Activated CD4-positive, alpha-beta memory T cell treated with anti-CD3 and anti-CD28 coated beads for 36 hours (primary cell): ENCODE measurements around the gene MCRS1. TPM values are rescaled to one million over a fixed set of nuclear protein-coding genes. Genes with fewer than 3 reads are reported as not detected.

ENCODE experiments used
- CTCF ChIA-PET: fragments of 350-600 bp; sonication (Branson Sonifier 250); formaldehyde crosslinking; loops from one replicate; lab custom pipeline; 2021; ENCODE audit warnings: antibody characterized with exemption, inconsistent platforms; lab: Charles Lee
- POLR2A ChIA-PET: fragments of 350-600 bp; sonication (Branson Sonifier 250); formaldehyde crosslinking; loops from one replicate; lab custom pipeline; 2021; ENCODE audit warnings: antibody characterized with exemption; lab: Charles Lee
- DNase-seq: peaks from one replicate; pipeline ENCODE4 v3.0.0-alpha.2; 2020
- H3K27ac Mint-ChIP-seq: one replicate; pipeline ENCODE4 v1.8.0; 2021; ENCODE audit warnings: mixed read lengths
- H3K27me3 Mint-ChIP-seq: one replicate; pipeline ENCODE4 v1.8.0; 2021; ENCODE audit warnings: mixed read lengths
- H3K36me3 Mint-ChIP-seq: one replicate; pipeline ENCODE4 v1.8.0; 2021; ENCODE audit warnings: mixed read lengths
- H3K4me1 Mint-ChIP-seq: one replicate; pipeline ENCODE4 v1.8.0; 2021; ENCODE audit warnings: low read depth, mixed read lengths
- H3K4me3 Mint-ChIP-seq: one replicate; pipeline ENCODE4 v1.8.0; 2021; ENCODE audit warnings: mild to moderate bottlenecking, mixed read lengths
- H3K9me3 Mint-ChIP-seq: one replicate; pipeline ENCODE4 v1.8.0; 2021; ENCODE audit warnings: mixed read lengths
- intact Hi-C: fragments of 100-400 bp; cut with micrococcal nuclease; formaldehyde crosslinking; loops from one replicate; pipeline ENCODE4 v1.15.1; 2023
- total RNA-seq, 2 experiments: library from RNA; stranded (reverse); gene quantifications; one replicate each; pipeline ENCODE4 v1.2.3, GENCODE V29; 2021

The MCRS1 gene
- total RNA-seq, 2 experiments from 2014 or later, result 52.3 to 56.8 TPM

GRCh38 chr12:49542592-49543160 lies 25.3 kb downstream of the MCRS1 start:
- no peaks in the 10 kb centered on the region for H3K36me3 Mint-ChIP-seq
- H3K27ac Mint-ChIP-seq, result no peak overlapping the region
- H3K27me3 Mint-ChIP-seq, result peaks cover 17% of the 10 kb centered on the region
- peaks cover 4% of the 10 kb centered on the region for H3K4me1 Mint-ChIP-seq
- H3K9me3 Mint-ChIP-seq, result no peaks in the 10 kb centered on the region
- no peak overlapping the region for H3K4me3 Mint-ChIP-seq
- no peak for DNase-seq
- CTCF ChIA-PET, result no interaction called here
- intact Hi-C loops, result no loop called here
- POLR2A ChIA-PET, result no interaction called here

- no peak for DNase-seq
- peaks cover 6% of the 10 kb centered on the region for H3K4me1 Mint-ChIP-seq
- H3K4me3 Mint-ChIP-seq, result no peak overlapping the region
- H3K9me3 Mint-ChIP-seq, result no peaks in the 10 kb centered on the region
- CTCF ChIA-PET, result no interaction called here
- H3K27ac Mint-ChIP-seq, result no peak overlapping the region
- intact Hi-C loops, result no loop called here
- H3K27me3 Mint-ChIP-seq, result peaks cover 12% of the 10 kb centered on the region
- POLR2A ChIA-PET, result no interaction called here
- no peaks in the 10 kb centered on the region for H3K36me3 Mint-ChIP-seq
These were observed 25.9 kb downstream of the MCRS1 start for GRCh38 chr12:49541911-49542505.

- H3K27me3 Mint-ChIP-seq, result peaks cover 15% of the 10 kb centered on the region
- POLR2A ChIA-PET, result no interaction called here
These were observed 26.6 kb downstream of the MCRS1 start for GRCh38 chr12:49541140-49541861.

GRCh38 chr12:49540229-49541139 lies 27.5 kb downstream of the MCRS1 start:
- ChIA-PET CTCF (interaction anchor here (0.6 kb wide), 2 partner anchors 27 to 198 kb away, joined by 3 read pairs; no protein-coding TSS in a partner anchor), POLR2A (no interaction called here)
- H3K27ac Mint-ChIP-seq, result no peak overlapping the region
- no peaks in the 10 kb centered on the region for H3K36me3 Mint-ChIP-seq
- intact Hi-C loops, result no loop called here
- peaks cover 15% of the 10 kb centered on the region for H3K27me3 Mint-ChIP-seq
- peaks cover 6% of the 10 kb centered on the region for H3K4me1 Mint-ChIP-seq
- no peak overlapping the region for H3K4me3 Mint-ChIP-seq
- DNase-seq, result no peak
- H3K9me3 Mint-ChIP-seq, result no peaks in the 10 kb centered on the region

More at GRCh38 chr12:49541140-49541861, 26.6 kb downstream of the MCRS1 start:
- intact Hi-C loops, result no loop called here
- DNase-seq, result no peak
- CTCF ChIA-PET, result interaction anchor here (0.6 kb wide), 1 partner anchor 27 kb away, joined by 3 read pairs; no protein-coding TSS in a partner anchor
- Mint-ChIP-seq H3K9me3 (no peaks in the 10 kb centered on the region), H3K4me3 (no peak overlapping the region), H3K36me3 (no peaks in the 10 kb centered on the region), H3K4me1 (peaks cover 6% of the 10 kb centered on the region), H3K27ac (no peak overlapping the region)

- DNase-seq, result no peak
- intact Hi-C loops, result no loop called here
- Mint-ChIP-seq H3K27me3 (peaks cover 15% of the 10 kb centered on the region), H3K27ac (no peak overlapping the region), H3K4me3 (peak overlapping the region; percentile 35), H3K36me3 (no peaks in the 10 kb centered on the region), H3K4me1 (peaks cover 6% of the 10 kb centered on the region), H3K9me3 (no peaks in the 10 kb centered on the region)
- POLR2A ChIA-PET, result no interaction called here
- CTCF ChIA-PET, result interaction anchor here (0.6 to 2.3 kb wide), 2 partner anchors 41 to 727 kb away, joined by 4 to 10 read pairs; no protein-coding TSS in a partner anchor
These were observed 28.3 kb downstream of the MCRS1 start for GRCh38 chr12:49539406-49540228.

GRCh38 chr12:49538510-49539403 lies 29.2 kb downstream of the MCRS1 start, which contains the start of gene KCNH3:
Gene KCNH3 (plus strand): TSS chr12:49539030. CDS start chr12:49539417, 387 bp downstream.
- H3K4me1 Mint-ChIP-seq, result peaks cover 6% of the 10 kb centered on the region
- H3K27me3 Mint-ChIP-seq, result peaks cover 15% of the 10 kb centered on the region
- H3K4me3 Mint-ChIP-seq, result peak within 1 kb of the TSS; percentile 57
- ChIA-PET POLR2A (no interaction called here), CTCF (interaction anchor here (0.6 to 2.3 kb wide), 5 partner anchors 42 to 728 kb away, joined by 3 to 10 read pairs (median 4); no protein-coding TSS in a partner anchor)
- no peak within 1 kb of the TSS for H3K27ac Mint-ChIP-seq
- intact Hi-C loops, result no loop called here
- H3K36me3 Mint-ChIP-seq, result no peaks in the 10 kb centered on the region
- no peaks in the 10 kb centered on the region for H3K9me3 Mint-ChIP-seq
- DNase-seq, result peak; percentile 88

- Mint-ChIP-seq H3K9me3 (no peaks in the 10 kb centered on the region), H3K4me1 (peaks cover 6% of the 10 kb centered on the region), H3K27me3 (peaks cover 15% of the 10 kb centered on the region), H3K36me3 (no peaks in the 10 kb centered on the region), H3K4me3 (peak overlapping the region; percentile 66), H3K27ac (no peak overlapping the region)
- ChIA-PET POLR2A (no interaction called here), CTCF (interaction anchor here (1.0 to 2.3 kb wide), 4 partner anchors 43 to 241 kb away, joined by 3 to 10 read pairs (median 4); no protein-coding TSS in a partner anchor)
- intact Hi-C loops, result no loop called here
- peak; percentile 48 for DNase-seq
These were observed 30.0 kb downstream of the MCRS1 start for GRCh38 chr12:49537752-49538509.

GRCh38 chr12:49537231-49537751 lies 30.7 kb downstream of the MCRS1 start:
- POLR2A ChIA-PET, result no interaction called here
- DNase-seq, result no peak
- H3K36me3 Mint-ChIP-seq, result no peaks in the 10 kb centered on the region
- peaks cover 6% of the 10 kb centered on the region for H3K4me1 Mint-ChIP-seq
- H3K27ac Mint-ChIP-seq, result no peak overlapping the region
- peaks cover 15% of the 10 kb centered on the region for H3K27me3 Mint-ChIP-seq
- no peaks in the 10 kb centered on the region for H3K9me3 Mint-ChIP-seq
- intact Hi-C loops, result no loop called here
- CTCF ChIA-PET, result interaction anchor here (1.0 to 2.3 kb wide), 3 partner anchors 43 to 178 kb away, joined by 3 to 10 read pairs (median 5); no protein-coding TSS in a partner anchor
- H3K4me3 Mint-ChIP-seq, result peak overlapping the region; percentile 66

GRCh38 chr12:49536526-49537071 lies 31.3 kb downstream of the MCRS1 start:
- no peak overlapping the region for H3K4me3 Mint-ChIP-seq
- ChIA-PET CTCF (interaction anchor here (0.6 to 1.6 kb wide), 2 partner anchors 178 to 472 kb away, joined by 3 to 6 read pairs; no protein-coding TSS in a partner anchor), POLR2A (no interaction called here)
- no peak overlapping the region for H3K27ac Mint-ChIP-seq
- H3K27me3 Mint-ChIP-seq, result peaks cover 15% of the 10 kb centered on the region
- DNase-seq, result no peak
- intact Hi-C loops, result no loop called here
- H3K4me1 Mint-ChIP-seq, result peaks cover 6% of the 10 kb centered on the region
- no peaks in the 10 kb centered on the region for H3K36me3 Mint-ChIP-seq
- no peaks in the 10 kb centered on the region for H3K9me3 Mint-ChIP-seq
